Esophagus muscularis mucosa (tissue), 4 donors: ENCODE data around the gene SLC7A8. TPM values are rescaled to one million over a fixed set of nuclear protein-coding genes. Genes with fewer than 3 reads are reported as not detected.

Experiments used
- DNase-seq: peaks from one replicate; pipeline ENCODE4 v3.0.0-alpha.2; 2017; ENCODE audit errors: extremely low spot score
- H3K27ac ChIP-seq, 4 donors: fragments of 200-600 bp; sonication (generic); replicated peaks in 1 of 4; 1 replicate in 3 of 4; 2 replicates in 1 of 4; pipeline ENCODE4 v1.5.1; 2016 to 2019; ENCODE audit warnings: mild to moderate bottlenecking in 1 of 4
- H3K27me3 ChIP-seq, 4 donors: fragments of 200-600 bp; sonication (generic); one replicate each; pipeline versions ENCODE4 v1.5.1 to v1.6.0; 2016 to 2019
- H3K36me3 ChIP-seq, 4 donors: fragments of 200-600 bp; sonication (generic); one replicate each; pipeline ENCODE4 v1.5.1; 2016 to 2019
- H3K4me1 ChIP-seq, 4 donors: fragments of 200-600 bp; sonication (generic); one replicate each; pipeline ENCODE4 v1.5.1; 2016 to 2019
- H3K4me3 ChIP-seq, 4 donors: fragments of 200-600 bp; sonication (generic); 1 replicate in 2 of 4; 2 replicates in 2 of 4; pipeline ENCODE4 v1.5.1; 2016 to 2019; ENCODE audit warnings: mild to moderate bottlenecking in 4 of 4, moderate library complexity in 1 of 4
- H3K9me3 ChIP-seq, 4 donors: fragments of 200-600 bp; sonication (generic); 1 replicate in 3 of 4; 2 replicates in 1 of 4; pipeline ENCODE4 v1.5.1; 2016 to 2019
- CTCF ChIP-seq, 3 experiments: fragments of 200-600 bp in 2 of 3; fragments of 450-650 bp in 1 of 3; sonication (generic) in 2 of 3; IDR thresholded peaks; one replicate each; pipeline ENCODE4 v1.5.1; 2017 to 2019; ENCODE audit warnings: antibody characterized with exemption in 3 of 3, mild to moderate bottlenecking in 2 of 3, moderate library complexity in 1 of 3
- EP300 ChIP-seq: sonication (generic); formaldehyde crosslinking; IDR thresholded peaks from one replicate; pipeline ENCODE4 v1.6.1; 2017; ENCODE audit warnings: antibody characterized with exemption
- POLR2A ChIP-seq: fragments of 450-650 bp; IDR thresholded peaks from one replicate; pipeline ENCODE4 v1.6.1; 2017; ENCODE audit warnings: antibody characterized with exemption, moderate library complexity, mild to moderate bottlenecking, low read depth
- POLR2AphosphoS5 ChIP-seq, 2 donors: sonication (generic); formaldehyde crosslinking; IDR thresholded peaks; one replicate each; pipeline ENCODE4 v1.6.1; 2017; ENCODE audit warnings: antibody characterized with exemption in 2 of 2
- WGBS: methylation state at CpG from one replicate; pipeline ENCODE4 v1.1.5; 2018; 5-methylcytosine and 5-hydroxymethylcytosine counted together
- intact Hi-C: fragments of 100-400 bp; cut with DNase I; formaldehyde crosslinking; loops from one replicate; pipeline ENCODE4 v1.15.1; 2023
- total RNA-seq, 4 donors: library from RNA; depleted of rRNA; stranded (reverse); fragments of >200 nt; gene quantifications; one replicate each; pipeline versions ENCODE4 v1.1.0 to v1.2.1, GENCODE V29; 2016

Gene SLC7A8
- total RNA-seq, 4 donors from 2014 or later: 19.5 to 48.3 (median 32.5) TPM

GRCh38 chr14:23126548-23127278 lies 56.7 kb downstream of the SLC7A8 start:
- no peak for DNase-seq
- no peaks in the 10 kb centered on the region for H3K27me3 ChIP-seq
- 88% methylated on average over 7 of the region's 8 CpGs for WGBS
- H3K27ac ChIP-seq: peak overlapping the region in 2 of 4 donors; percentile 23 to 47
- peaks cover 6 to 43% (median 40%) of the 10 kb centered on the region in 4 donors for H3K4me1 ChIP-seq
- no peaks in the 10 kb centered on the region for H3K9me3 ChIP-seq
- TF ChIP-seq POLR2A: no peak
- no peak for TF ChIP-seq EP300
- TF ChIP-seq CTCF (IDR thresholded peaks at IDR 0.05): no peak
- no peak for TF ChIP-seq POLR2AphosphoS5 (IDR thresholded peaks at IDR 0.05)
- H3K36me3 ChIP-seq: peaks cover 18 to 45% (median 43%) of the 10 kb centered on the region in 4 donors
- intact Hi-C loops: loop anchor here (10.0 kb wide), 1 partner anchor 178 kb away; the partner anchor contains the start of genes BCL2L2 and PPP1R3E
- no peak overlapping the region for H3K4me3 ChIP-seq

- peaks cover 12 to 43% (median 40%) of the 10 kb centered on the region in 4 donors for H3K4me1 ChIP-seq
- H3K36me3 ChIP-seq: peaks cover 12 to 40% (median 38%) of the 10 kb centered on the region in 4 donors
- WGBS: 71% methylated on average over 9 of the region's 9 CpGs
- no peaks in the 10 kb centered on the region for H3K27me3 ChIP-seq
- H3K9me3 ChIP-seq: no peaks in the 10 kb centered on the region
- TF ChIP-seq EP300: no peak
- peak in 1 of 2 donors; percentile 8 for TF ChIP-seq POLR2AphosphoS5 (IDR thresholded peaks at IDR 0.05)
- intact Hi-C loops: loop anchor here (10.0 kb wide), 1 partner anchor 179 kb away; the partner anchor contains the start of genes BCL2L2 and PPP1R3E
- no peak overlapping the region for H3K4me3 ChIP-seq
- no peak for DNase-seq
- H3K27ac ChIP-seq: peak overlapping the region in 2 of 4 donors; percentile 27 to 47
Observed at GRCh38 chr14:23125933-23126524, 57.4 kb downstream of the SLC7A8 start.

- intact Hi-C loops: loop anchor here (10.0 kb wide), 1 partner anchor 180 kb away; the partner anchor contains the start of genes BCL2L2 and PPP1R3E
- Histone ChIP-seq H3K9me3 (no peaks in the 10 kb centered on the region), H3K27me3 (no peaks in the 10 kb centered on the region), H3K4me3 (no peak overlapping the region), H3K4me1 (peaks cover 14 to 36% (median 33%) of the 10 kb centered on the region in 4 donors), H3K27ac (no peak overlapping the region), H3K36me3 (peaks cover 12 to 38% (median 33%) of the 10 kb centered on the region in 4 donors)
- 57% methylated on average over 3 of the region's 3 CpGs for WGBS
- DNase-seq: no peak
- TF ChIP-seq POLR2A (no peak), POLR2AphosphoS5 (IDR thresholded peaks at IDR 0.05) (no peak), EP300 (no peak), CTCF (IDR thresholded peaks at IDR 0.05) (no peak)
Observed at GRCh38 chr14:23125011-23125410, 58.4 kb downstream of the SLC7A8 start.

- 91% methylated on average over 13 of the region's 13 CpGs for WGBS
- Histone ChIP-seq H3K36me3 (peaks cover 12 to 33% (median 29%) of the 10 kb centered on the region in 4 donors), H3K27ac (no peak overlapping the region), H3K4me1 (peaks cover 14 to 34% (median 29%) of the 10 kb centered on the region in 4 donors), H3K4me3 (no peak overlapping the region), H3K9me3 (no peaks in the 10 kb centered on the region), H3K27me3 (no peaks in the 10 kb centered on the region)
- TF ChIP-seq POLR2AphosphoS5 (IDR thresholded peaks at IDR 0.05) (no peak), POLR2A (no peak), CTCF (IDR thresholded peaks at IDR 0.05) (no peak), EP300 (no peak)
- intact Hi-C loops: loop anchor here (10.0 kb wide), 1 partner anchor 180 kb away; the partner anchor contains the start of genes BCL2L2 and PPP1R3E
- no peak for DNase-seq
Observed at GRCh38 chr14:23124337-23124954, 59.0 kb downstream of the SLC7A8 start.

GRCh38 chr14:23123419-23123818 lies 60.0 kb downstream of the SLC7A8 start:
- Histone ChIP-seq H3K9me3 (no peaks in the 10 kb centered on the region), H3K4me1 (peaks cover 14 to 33% (median 28%) of the 10 kb centered on the region in 4 donors), H3K4me3 (no peak overlapping the region), H3K36me3 (peaks cover 6 to 23% (median 19%) of the 10 kb centered on the region in 4 donors), H3K27me3 (no peaks in the 10 kb centered on the region), H3K27ac (peak overlapping the region in 1 of 4 donors; percentile 2)
- no peak for DNase-seq
- TF ChIP-seq EP300: no peak
- TF ChIP-seq POLR2AphosphoS5 (IDR thresholded peaks at IDR 0.05): peak; percentile 8 to 25
- intact Hi-C loops: loop anchor here (10.0 kb wide), 1 partner anchor 181 kb away; the partner anchor contains the start of genes BCL2L2 and PPP1R3E
- 69% methylated on average over 8 of the region's 8 CpGs for WGBS
